Stomach (tissue), 4 donors: ENCODE results near the gene SLC12A1.

Experiments
- CTCF ChIP-seq, 7 experiments: fragments of 450-650 bp in 4 of 7; fragments of 200-600 bp in 3 of 7; sonication (generic) in 3 of 7; IDR thresholded peaks; one replicate each; pipeline ENCODE4 v1.5.1; 2016 to 2019; ENCODE audit warnings: antibody characterized with exemption in 7 of 7, control low read depth in 2 of 7, mild to moderate bottlenecking in 1 of 7
- EP300 ChIP-seq: sonication (generic); formaldehyde crosslinking; IDR thresholded peaks from one replicate; pipeline ENCODE4 v1.6.1; 2017; ENCODE audit warnings: antibody characterized with exemption
- POLR2A ChIP-seq, 4 donors: fragments of 450-650 bp; IDR thresholded peaks; one replicate each; pipeline ENCODE4 v1.6.1; 2016; ENCODE audit warnings: antibody characterized with exemption in 4 of 4, control low read depth in 2 of 4, mild to moderate bottlenecking in 1 of 4, moderate library complexity in 1 of 4
- POLR2AphosphoS5 ChIP-seq, 3 donors: sonication (generic); formaldehyde crosslinking; IDR thresholded peaks; one replicate each; pipeline ENCODE4 v1.6.1; 2016; ENCODE audit warnings: antibody characterized with exemption in 3 of 3

GRCh38 chr15:48266024-48266689 lies 60.1 kb downstream of the SLC12A1 start:
- TF ChIP-seq CTCF (IDR thresholded peaks at IDR 0.05) (no peak), POLR2A (IDR thresholded peaks at IDR 0.05) (no peak), POLR2AphosphoS5 (IDR thresholded peaks at IDR 0.05) (no peak), EP300 (no peak)
